Activated B cell treated with CpG ODN at 0.5 μM for 24 hours (primary cell): ENCODE results near the gene CERS6. TPM values are rescaled to one million over a fixed set of nuclear protein-coding genes. Genes with fewer than 3 reads are reported as not detected.

Experiments
- ATAC-seq: fragments of 200-7000 bp; cut with Tn5 transposase; one replicate; pipeline ENCODE4 v1.10.0; 2021; ENCODE audit warnings: low read depth, mild to moderate bottlenecking, moderate library complexity
- CTCF ChIA-PET: fragments of 350-600 bp; sonication (Branson Sonifier 250); formaldehyde crosslinking; loops from one replicate; lab custom pipeline; 2021; ENCODE audit warnings: antibody characterized with exemption; lab: Charles Lee
- POLR2A ChIA-PET: fragments of 350-600 bp; sonication (Branson Sonifier 250); formaldehyde crosslinking; loops from one replicate; lab custom pipeline; 2021; ENCODE audit warnings: antibody characterized with exemption; lab: Charles Lee
- DNase-seq: peaks from one replicate; pipeline ENCODE4 v3.0.0; 2022
- H3K27ac Mint-ChIP-seq: one replicate; pipeline ENCODE4 v1.8.0; 2020; ENCODE audit warnings: mixed read lengths
- H3K27me3 Mint-ChIP-seq: one replicate; pipeline ENCODE4 v1.8.0; 2021; ENCODE audit warnings: mixed read lengths
- H3K36me3 Mint-ChIP-seq: one replicate; pipeline ENCODE4 v1.8.0; 2021; ENCODE audit warnings: low read depth, mixed read lengths
- H3K4me1 Mint-ChIP-seq: one replicate; pipeline ENCODE4 v1.8.0; 2021; ENCODE audit warnings: mixed read lengths
- H3K4me3 Mint-ChIP-seq: one replicate; pipeline ENCODE4 v1.8.0; 2020; ENCODE audit warnings: mild to moderate bottlenecking, mixed read lengths
- H3K9me3 Mint-ChIP-seq: one replicate; pipeline ENCODE4 v1.8.0; 2020; ENCODE audit warnings: mixed read lengths
- intact Hi-C: fragments of 100-400 bp; cut with micrococcal nuclease; formaldehyde crosslinking; loops from one replicate; pipeline ENCODE4 v1.15.1; 2024
- total RNA-seq: library from RNA; stranded (reverse); gene quantifications from 2 replicates; pipeline ENCODE4 v1.2.3, GENCODE V29; 2022
- TF ChIP-seq, protein P1 (sequence below): fragments of 200-600 bp; IDR thresholded peaks from one replicate; pipeline ENCODE4 v1.8.0; 2022; ENCODE audit warnings: antibody characterized with exemption, mild to moderate bottlenecking

The CERS6 gene
- total RNA-seq, 1 donor from 2014 or later, result 5.3 TPM

DNA sequence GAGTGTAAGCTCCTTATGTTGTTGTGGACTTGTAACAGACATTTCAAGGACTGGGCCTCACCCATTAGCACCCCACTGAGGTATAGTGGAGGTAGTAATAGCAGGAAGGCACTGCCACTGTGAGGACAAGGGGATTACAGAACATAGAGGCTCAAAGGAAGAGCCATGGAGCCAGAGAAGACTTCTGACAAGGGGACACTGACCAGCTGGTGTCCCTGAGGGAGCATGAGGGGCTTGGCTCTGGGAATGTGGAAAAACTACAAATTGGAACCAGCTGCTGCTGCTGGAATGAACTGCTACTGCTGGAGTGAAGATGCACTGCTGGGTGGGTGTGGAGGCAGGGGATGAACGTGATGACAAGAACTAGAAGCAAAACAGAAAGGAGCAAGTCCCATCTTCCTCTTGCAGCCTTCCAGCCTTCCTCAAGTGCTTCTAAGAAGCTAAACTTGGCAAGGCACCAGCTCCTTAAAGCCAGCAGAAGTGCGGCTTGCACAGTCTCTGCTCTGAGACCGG, 179.0 kb downstream of the CERS6 start:
- ATAC-seq, result no peak
- H3K9me3 Mint-ChIP-seq, result no peaks in the 10 kb centered on the region
- ChIA-PET POLR2A (no interaction called here), CTCF (no interaction called here)
- no peak overlapping the region for H3K4me3 Mint-ChIP-seq
- intact Hi-C loops, result no loop called here
- TF ChIP-seq, protein P1, sequence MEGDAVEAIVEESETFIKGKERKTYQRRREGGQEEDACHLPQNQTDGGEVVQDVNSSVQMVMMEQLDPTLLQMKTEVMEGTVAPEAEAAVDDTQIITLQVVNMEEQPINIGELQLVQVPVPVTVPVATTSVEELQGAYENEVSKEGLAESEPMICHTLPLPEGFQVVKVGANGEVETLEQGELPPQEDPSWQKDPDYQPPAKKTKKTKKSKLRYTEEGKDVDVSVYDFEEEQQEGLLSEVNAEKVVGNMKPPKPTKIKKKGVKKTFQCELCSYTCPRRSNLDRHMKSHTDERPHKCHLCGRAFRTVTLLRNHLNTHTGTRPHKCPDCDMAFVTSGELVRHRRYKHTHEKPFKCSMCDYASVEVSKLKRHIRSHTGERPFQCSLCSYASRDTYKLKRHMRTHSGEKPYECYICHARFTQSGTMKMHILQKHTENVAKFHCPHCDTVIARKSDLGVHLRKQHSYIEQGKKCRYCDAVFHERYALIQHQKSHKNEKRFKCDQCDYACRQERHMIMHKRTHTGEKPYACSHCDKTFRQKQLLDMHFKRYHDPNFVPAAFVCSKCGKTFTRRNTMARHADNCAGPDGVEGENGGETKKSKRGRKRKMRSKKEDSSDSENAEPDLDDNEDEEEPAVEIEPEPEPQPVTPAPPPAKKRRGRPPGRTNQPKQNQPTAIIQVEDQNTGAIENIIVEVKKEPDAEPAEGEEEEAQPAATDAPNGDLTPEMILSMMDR, result no peak
- H3K27me3 Mint-ChIP-seq, result no peaks in the 10 kb centered on the region
- no peak overlapping the region for H3K27ac Mint-ChIP-seq
- no peaks in the 10 kb centered on the region for H3K36me3 Mint-ChIP-seq
- no peak for DNase-seq
- H3K4me1 Mint-ChIP-seq, result peaks cover 18% of the 10 kb centered on the region

DNA sequence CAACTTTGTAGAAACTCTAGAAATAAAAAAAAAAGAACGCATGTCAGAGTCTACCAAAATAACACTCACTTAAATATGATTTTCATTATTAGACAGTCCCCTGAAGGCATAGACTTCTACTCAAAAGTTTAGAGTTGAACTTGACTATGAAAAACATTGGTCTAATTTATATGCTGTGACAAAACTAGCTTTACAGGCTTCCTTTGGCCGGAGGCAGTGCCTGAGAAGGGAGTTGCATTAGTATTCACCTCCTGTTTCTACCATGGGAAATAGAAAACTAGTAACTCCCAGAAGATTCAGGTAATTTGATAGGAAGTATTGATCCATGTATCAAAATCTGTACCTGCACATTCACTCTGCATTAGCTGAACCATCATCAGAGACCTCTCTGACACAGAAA, 182.9 kb downstream of the CERS6 start:
- DNase-seq (no peak), ATAC-seq (no peak)
- no peak overlapping the region for H3K27ac Mint-ChIP-seq
- no peaks in the 10 kb centered on the region for H3K36me3 Mint-ChIP-seq
- intact Hi-C loops, result no loop called here
- peaks cover 16% of the 10 kb centered on the region for H3K4me1 Mint-ChIP-seq
- ChIA-PET POLR2A (interaction anchor here (0.6 kb wide), 1 partner anchor 29 kb away, joined by 5 read pairs; no protein-coding TSS in a partner anchor), CTCF (no interaction called here)
- H3K27me3 Mint-ChIP-seq, result no peaks in the 10 kb centered on the region
- TF ChIP-seq, protein P1, result no peak
- H3K4me3 Mint-ChIP-seq, result no peak overlapping the region
- no peaks in the 10 kb centered on the region for H3K9me3 Mint-ChIP-seq

DNA sequence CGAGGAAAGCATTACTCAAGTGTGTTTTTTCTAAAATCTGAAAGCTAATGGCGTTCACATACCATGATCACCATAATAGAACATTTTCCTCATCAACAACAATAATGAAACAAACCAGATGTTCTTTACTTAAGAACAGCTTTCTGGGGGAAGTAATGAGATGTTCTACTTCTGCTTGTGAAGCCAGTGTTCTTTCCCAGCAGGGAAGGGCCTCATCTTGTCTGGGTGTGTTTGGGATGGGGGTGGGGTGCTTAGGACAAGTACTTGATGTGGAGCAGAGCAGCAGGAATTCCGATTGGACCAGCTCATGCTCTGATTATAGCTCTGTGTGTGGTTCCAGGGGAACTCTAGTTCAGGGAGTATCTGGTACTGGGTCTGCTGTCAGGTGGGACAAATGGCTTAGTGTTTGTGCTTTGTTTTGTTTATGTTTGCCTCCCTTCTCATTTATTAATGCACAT, 183.4 kb downstream of the CERS6 start:
- ChIA-PET POLR2A (interaction anchor here (0.6 kb wide), 1 partner anchor 29 kb away, joined by 5 read pairs; no protein-coding TSS in a partner anchor), CTCF (no interaction called here)
- Mint-ChIP-seq H3K4me3 (no peak overlapping the region), H3K9me3 (no peaks in the 10 kb centered on the region), H3K27me3 (no peaks in the 10 kb centered on the region), H3K27ac (no peak overlapping the region), H3K36me3 (no peaks in the 10 kb centered on the region), H3K4me1 (peaks cover 21% of the 10 kb centered on the region)
- ATAC-seq (no peak), DNase-seq (no peak)
- intact Hi-C loops, result no loop called here
- TF ChIP-seq, protein P1, result no peak

DNA sequence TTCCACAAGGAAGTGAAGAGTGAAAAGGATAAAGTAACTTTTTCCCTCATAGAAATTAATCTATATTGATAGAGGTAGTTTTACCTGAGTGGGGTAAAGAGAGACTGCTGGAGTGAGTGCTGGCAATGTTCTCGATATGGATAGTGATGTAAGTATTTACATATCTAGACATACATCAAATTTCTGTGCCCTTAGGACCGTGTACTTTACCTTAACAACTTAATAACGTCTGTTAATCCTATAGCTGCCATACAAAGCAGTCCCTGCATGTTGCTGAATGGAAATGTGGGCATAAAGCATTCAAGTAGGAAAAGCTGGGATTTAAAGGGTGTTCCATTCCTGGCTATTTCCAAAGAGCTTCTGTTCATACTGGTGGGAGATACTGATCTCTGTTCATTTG, 184.0 kb downstream of the CERS6 start:
- DNase-seq, result no peak
- Mint-ChIP-seq H3K36me3 (no peaks in the 10 kb centered on the region), H3K27me3 (no peaks in the 10 kb centered on the region), H3K4me3 (no peak overlapping the region), H3K27ac (no peak overlapping the region), H3K4me1 (peaks cover 22% of the 10 kb centered on the region), H3K9me3 (no peaks in the 10 kb centered on the region)
- intact Hi-C loops, result no loop called here
- no peak for ATAC-seq
- TF ChIP-seq, protein P1, result no peak
- CTCF ChIA-PET, result no interaction called here
- POLR2A ChIA-PET, result no interaction called here

DNA sequence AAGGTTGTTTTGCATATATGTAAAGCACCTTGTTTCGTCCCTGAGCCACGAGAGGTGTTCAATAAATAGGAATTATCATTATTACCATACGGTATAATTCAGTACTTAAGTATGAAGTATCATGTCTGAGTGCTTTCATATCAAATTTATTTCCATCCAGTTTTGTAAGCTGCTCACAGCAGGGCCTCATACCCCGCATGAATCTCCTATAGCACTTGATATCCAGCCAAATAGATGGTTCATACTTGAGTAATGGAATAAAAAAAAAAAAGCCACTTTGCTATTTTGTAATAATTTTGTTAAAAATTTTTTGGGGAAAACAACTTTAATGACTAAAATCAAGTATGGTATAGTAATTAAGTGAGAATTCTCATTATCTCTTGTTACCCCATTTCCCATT, 185.6 kb downstream of the CERS6 start:
- ChIA-PET POLR2A (no interaction called here), CTCF (no interaction called here)
- DNase-seq (no peak), ATAC-seq (no peak)
- Mint-ChIP-seq H3K4me3 (no peak overlapping the region), H3K4me1 (peaks cover 20% of the 10 kb centered on the region), H3K9me3 (peaks cover 3% of the 10 kb centered on the region), H3K27me3 (no peaks in the 10 kb centered on the region), H3K36me3 (no peaks in the 10 kb centered on the region), H3K27ac (no peak overlapping the region)
- intact Hi-C loops, result no loop called here
- TF ChIP-seq, protein P1, result no peak
